Transverse colon (tissue), 4 donors: ENCODE results near the gene CCDC137. TPM values are rescaled to one million over a fixed set of nuclear protein-coding genes. Genes with fewer than 3 reads are reported as not detected.

Source experiments
- DNase-seq: peaks from one replicate; pipeline ENCODE4 v3.0.0-alpha.2; 2019
- H3K27ac ChIP-seq, 4 donors: fragments of 200-600 bp; sonication (generic); 2 replicates each; pipeline ENCODE4 v1.5.1; 2016 to 2018; ENCODE audit warnings: inconsistent platforms in 4 of 4
- H3K27me3 ChIP-seq: fragments of 200-600 bp; sonication (generic); 2 replicates; pipeline ENCODE4 v1.5.1; 2017; ENCODE audit warnings: inconsistent platforms
- H3K36me3 ChIP-seq, 4 donors: fragments of 200-600 bp; sonication (generic); 2 replicates each; pipeline ENCODE4 v1.5.1; 2017 to 2019; ENCODE audit warnings: inconsistent platforms in 4 of 4
- H3K4me1 ChIP-seq, 4 donors: fragments of 200-600 bp; sonication (generic); 2 replicates each; pipeline ENCODE4 v1.5.1; 2017 to 2020; ENCODE audit warnings: inconsistent platforms in 4 of 4
- H3K4me3 ChIP-seq, 4 donors: fragments of 200-600 bp; sonication (generic); 1 replicate in 1 of 4; 2 replicates in 3 of 4; pipeline versions ENCODE4 v1.5.1 to v1.6.1; 2017 to 2019; ENCODE audit warnings: inconsistent platforms in 4 of 4
- H3K9me3 ChIP-seq, 2 donors: fragments of 200-600 bp; sonication (generic); 2 replicates each; pipeline ENCODE4 v1.5.1; 2017 to 2019; ENCODE audit warnings: inconsistent platforms in 2 of 2
- CTCF ChIP-seq, 5 experiments: fragments of 200-600 bp in 3 of 5; fragments of 450-650 bp in 2 of 5; sonication (generic) in 3 of 5; IDR thresholded peaks; 1 replicate in 2 of 5; 2 replicates in 3 of 5; pipeline ENCODE4 v1.5.1; 2016 to 2017; ENCODE audit warnings: antibody characterized with exemption in 5 of 5, inconsistent platforms in 3 of 5, mild to moderate bottlenecking in 2 of 5, moderate library complexity in 1 of 5
- EP300 ChIP-seq: sonication (generic); formaldehyde crosslinking; IDR thresholded peaks from one replicate; pipeline ENCODE4 v1.6.1; 2017; ENCODE audit warnings: antibody characterized with exemption, low read depth
- POLR2A ChIP-seq: fragments of 450-650 bp; IDR thresholded peaks from one replicate; pipeline ENCODE4 v1.6.1; 2016; ENCODE audit warnings: antibody characterized with exemption, mild to moderate bottlenecking, moderate library complexity
- POLR2AphosphoS5 ChIP-seq, 3 donors: sonication (generic); formaldehyde crosslinking; IDR thresholded peaks; one replicate each; pipeline ENCODE4 v1.6.1; 2016; ENCODE audit warnings: antibody characterized with exemption in 3 of 3
- WGBS, 2 donors: methylation state at CpG; one replicate each; pipeline ENCODE4 v1.1.5; 2018; ENCODE audit warnings: low coverage in 1 of 2; 5-methylcytosine and 5-hydroxymethylcytosine counted together
- in situ Hi-C, 4 donors: fragments of 200-750 bp; cut with MboI; loops; one replicate each; pipeline versions ENCODE4 v1.15.0 to v1.15.1; 2017; ENCODE audit warnings: low sequenced_read_pairs in 3 of 4, low pct_ligation_motif_present in 1 of 4, low pct_unique_long_range_greater_than_20kb in 1 of 4
- intact Hi-C: fragments of 100-400 bp; cut with DNase I; formaldehyde crosslinking; loops from one replicate; pipeline ENCODE4 v1.15.1; 2023; ENCODE audit warnings: low total_unique reads
- total RNA-seq, 4 donors: library from RNA; depleted of rRNA; stranded (reverse); fragments of >200 nt; gene quantifications; one replicate each; pipeline ENCODE4 v1.1.0, GENCODE V29; 2016

CCDC137 gene
- total RNA-seq, 4 donors from 2014 or later, result 7.6 to 21.3 (median 13.5) TPM

GRCh38 chr17:81706757-81707624 is 40.5 kb downstream of the CCDC137 start:
- DNase-seq, result no peak
- H3K9me3 ChIP-seq, result no peaks in the 10 kb centered on the region
- H3K27ac ChIP-seq, result no peak overlapping the region
- H3K4me1 ChIP-seq, result peaks cover 29 to 48% (median 41%) of the 10 kb centered on the region in 4 donors
- in situ Hi-C loops (no loop called here), intact Hi-C loops (no loop called here)
- WGBS, 2 donors, result 92% methylated on average over 54 of the region's 54 CpGs; no CpG with 5 or more reads in 1 of the 2 donors
- H3K4me3 ChIP-seq, result no peak overlapping the region
- TF ChIP-seq POLR2A (no peak), POLR2AphosphoS5 (IDR thresholded peaks at IDR 0.05) (no peak), EP300 (no peak), CTCF (IDR thresholded peaks at IDR 0.05) (no peak)
- H3K36me3 ChIP-seq, result peaks cover 0 to 11% (median 5%) of the 10 kb centered on the region in 4 donors
- H3K27me3 ChIP-seq, result no peaks in the 10 kb centered on the region

GRCh38 chr17:81707725-81708646 is 41.4 kb downstream of the CCDC137 start:
- H3K9me3 ChIP-seq, result no peaks in the 10 kb centered on the region
- WGBS, 2 donors, result 87% methylated on average over 25 of the region's 25 CpGs; no CpG with 5 or more reads in 1 of the 2 donors
- no peak overlapping the region for H3K4me3 ChIP-seq
- in situ Hi-C loops, result no loop called here
- H3K27me3 ChIP-seq, result no peaks in the 10 kb centered on the region
- H3K4me1 ChIP-seq, result peaks cover 29 to 44% (median 40%) of the 10 kb centered on the region in 4 donors
- no peak for DNase-seq
- TF ChIP-seq EP300 (no peak), POLR2A (no peak), CTCF (IDR thresholded peaks at IDR 0.05) (no peak), POLR2AphosphoS5 (IDR thresholded peaks at IDR 0.05) (no peak)
- peaks cover 0 to 11% (median 5%) of the 10 kb centered on the region in 4 donors for H3K36me3 ChIP-seq
- no peak overlapping the region for H3K27ac ChIP-seq
- intact Hi-C loops, result no loop called here

- peaks cover 0 to 11% (median 5%) of the 10 kb centered on the region in 4 donors for H3K36me3 ChIP-seq
- DNase-seq, result no peak
- no peak overlapping the region for H3K27ac ChIP-seq
- in situ Hi-C loops (no loop called here), intact Hi-C loops (no loop called here)
- H3K9me3 ChIP-seq, result no peaks in the 10 kb centered on the region
- H3K4me1 ChIP-seq, result peaks cover 33 to 49% (median 47%) of the 10 kb centered on the region in 4 donors
- no peak overlapping the region for H3K4me3 ChIP-seq
- WGBS, 2 donors, result 57 to 93% methylated on average over 1 to 15 of the region's 17 CpGs
- no peaks in the 10 kb centered on the region for H3K27me3 ChIP-seq
- TF ChIP-seq CTCF (IDR thresholded peaks at IDR 0.05) (no peak), POLR2A (no peak), POLR2AphosphoS5 (IDR thresholded peaks at IDR 0.05) (no peak), EP300 (no peak)
These were observed 42.2 kb downstream of the CCDC137 start for GRCh38 chr17:81708739-81709185.
